HepG2 (cell line): ENCODE results near the gene DALRD3. TPM values are rescaled to one million over a fixed set of nuclear protein-coding genes. Genes with fewer than 3 reads are reported as not detected.

Experiments used
- ATAC-seq: fragments of 200-7000 bp; cut with Tn5 transposase; 3 replicates; pipeline ENCODE4 v1.9.1; 2020; ENCODE audit warnings: mild to moderate bottlenecking, moderate library complexity
- BruUV-seq: library from RNA; stranded (reverse); fragments of 400-500 nt; replicated peaks from 2 replicates; lab custom pipeline; 2021; lab: Mats Ljungman, UMichigan
- CTCF ChIA-PET: fragments of 300-600 bp; formaldehyde crosslinking; extraction: SDS; loops from one replicate; lab custom pipeline; 2021; ENCODE audit warnings: low total read pairs, inconsistent platforms, low intra/inter-chr PET ratio; lab: Yijun Ruan, JAX
- POLR2A ChIA-PET: fragments of 350-600 bp; sonication (Branson Sonifier 250); formaldehyde crosslinking; loops from one replicate; lab custom pipeline; 2020; ENCODE audit warnings: antibody characterized with exemption, inconsistent platforms; lab: Yijun Ruan, JAX
- DNase-seq: peaks from one replicate; pipeline ENCODE4 v3.0.0-alpha.2; 2015; ENCODE audit warnings: low spot score
- FAIRE-seq: peaks from 3 replicates; lab custom pipeline; 2011; peaks lifted over from hg19 to GRCh38; lab: Jason Lieb, UNC
- H2AFZ ChIP-seq: one replicate; pipeline ENCODE4 v1.6.1; 2011; ENCODE audit warnings: low read length, inconsistent platforms
- H3K27ac ChIP-seq: fragments of 300-600 bp; 3 replicates; pipeline ENCODE4 v1.8.0; 2011; ENCODE audit warnings: mixed run types, mild to moderate bottlenecking, mixed read lengths, low read length, inconsistent platforms; ENCODE audit not compliant: insufficient read depth; ENCODE audit errors: extremely low read length
- H3K27me3 ChIP-seq, 2 experiments: fragments of 200-600 bp in 1 of 2; 2 replicates in 1 of 2; 3 replicates in 1 of 2; pipeline versions ENCODE4 v1.6.0 to v1.8.0; 2011; ENCODE audit warnings: low read length in 2 of 2, mild to moderate bottlenecking in 2 of 2, moderate library complexity in 2 of 2, inconsistent platforms in 1 of 2; ENCODE audit not compliant: insufficient read depth in 2 of 2, control insufficient read depth in 1 of 2
- H3K36me3 ChIP-seq, 2 experiments: fragments of 200-600 bp in 1 of 2; replicated peaks in 1 of 2; 2 replicates in 1 of 2; 3 replicates in 1 of 2; pipeline versions ENCODE4 v1.5.1 to v1.8.0; 2011; ENCODE audit warnings: low read length in 2 of 2, inconsistent platforms in 1 of 2; ENCODE audit not compliant: insufficient read depth in 2 of 2, control insufficient read depth in 1 of 2
- H3K4me1 ChIP-seq: 2 replicates; pipeline ENCODE4 v1.5.1; 2012; ENCODE audit warnings: low read length, inconsistent platforms; ENCODE audit not compliant: insufficient read depth
- H3K4me2 ChIP-seq: 2 replicates; pipeline ENCODE4 v1.6.0; 2011; ENCODE audit warnings: low read depth, low read length, inconsistent platforms
- H3K4me3 ChIP-seq, 3 experiments: fragments of 200-600 bp in 1 of 3; sonication (generic), shearing (Covaris generic) in 1 of 3; replicated peaks in 1 of 3; 2 replicates each; pipeline ENCODE4 v1.5.1; 2011 to 2016; ENCODE audit warnings: low read length in 3 of 3, inconsistent platforms in 2 of 3, low read depth in 2 of 3, mild to moderate bottlenecking in 2 of 3, control low read depth in 1 of 3, mixed read lengths in 1 of 3; ENCODE audit not compliant: insufficient read depth in 1 of 3
- H3K79me2 ChIP-seq: one replicate; pipeline ENCODE4 v1.6.1; 2011; ENCODE audit warnings: low read length, inconsistent platforms; ENCODE audit not compliant: insufficient read depth
- H3K9ac ChIP-seq: 2 replicates; pipeline ENCODE4 v1.6.0; 2011; ENCODE audit warnings: mild to moderate bottlenecking, low read depth, low read length, inconsistent platforms; ENCODE audit not compliant: insufficient read depth
- H3K9me3 ChIP-seq: 2 replicates; pipeline ENCODE4 v1.5.1; 2012; ENCODE audit warnings: mild to moderate bottlenecking, low read length
- H4K20me1 ChIP-seq: 2 replicates; pipeline ENCODE4 v1.6.0; 2011; ENCODE audit warnings: inconsistent platforms, mild to moderate bottlenecking, low read length, moderate library complexity; ENCODE audit not compliant: insufficient read depth
- CHCHD3 ChIP-seq: sonication (generic); formaldehyde crosslinking; IDR thresholded peaks from 2 replicates; pipeline ENCODE4 v1.8.0; 2022; ENCODE audit warnings: mild to moderate bottlenecking, missing genetic modification reagents, moderate library complexity
- CSRNP1 ChIP-seq: sonication (generic); formaldehyde crosslinking; IDR thresholded peaks from 2 replicates; pipeline ENCODE4 v1.8.1; 2023; ENCODE audit warnings: mild to moderate bottlenecking, missing genetic modification reagents
- ELK4 ChIP-seq: sonication (generic); formaldehyde crosslinking; IDR thresholded peaks from 2 replicates; pipeline ENCODE4 v1.9.0; 2021; ENCODE audit warnings: missing genetic modification reagents, borderline replicate concordance
- MXI1 ChIP-seq: IDR thresholded peaks from 3 replicates; pipeline ENCODE4 v1.6.1; 2012; ENCODE audit warnings: low read depth, low read length, inconsistent platforms, borderline replicate concordance
- SALL1 ChIP-seq: sonication (generic); formaldehyde crosslinking; IDR thresholded peaks from 2 replicates; pipeline ENCODE4 v1.8.0; 2022; ENCODE audit warnings: mild to moderate bottlenecking, missing genetic modification reagents
- TOPORS ChIP-seq: sonication (generic); formaldehyde crosslinking; IDR thresholded peaks from 2 replicates; pipeline ENCODE4 v1.8.0; 2023; ENCODE audit warnings: mild to moderate bottlenecking, missing genetic modification reagents
- ZNF407 ChIP-seq: sonication (generic); formaldehyde crosslinking; IDR thresholded peaks from one replicate; pipeline ENCODE4 v1.5.1; 2020; ENCODE audit warnings: mild to moderate bottlenecking, missing genetic modification reagents; ENCODE audit errors: not compliant biosample characterization
- WGBS: methylation state at CpG from one replicate; pipeline ENCODE4 v1.1.6; 2017; ENCODE audit warnings: low lambda C conversion rate; 5-methylcytosine and 5-hydroxymethylcytosine counted together
- in situ Hi-C: cut with HindIII; loops from 2 replicates; pipeline ENCODE4 v1.10.0; 2017; ENCODE audit warnings: low pct_unique_long_range_greater_than_20kb; ENCODE audit not compliant: extremely low pct_ligation_motif_present
- intact Hi-C: fragments of 100-400 bp; cut with micrococcal nuclease; formaldehyde crosslinking; loops from one replicate; pipeline ENCODE4 v1.10.0; 2022; ENCODE audit not compliant: unreplicated experiment
- polyA plus RNA-seq, 8 experiments: library from polyadenylated mRNA; depleted of rRNA in 3 of 8; stranded (reverse) in 7 of 8; unstranded in 1 of 8; fragments of >200 nt; fragmentation: Illumina TruSeq in 4 of 8; extraction: Trizol in 4 of 8; gene quantifications; 2 replicates each; pipeline versions ENCODE4 v1.2.1 to v1.2.3, GENCODE V29; 2011 to 2016; ENCODE audit warnings: low read depth in 4 of 8, missing spikeins in 1 of 8, mixed read lengths in 1 of 8; ENCODE audit not compliant: insufficient read depth in 1 of 8
- total RNA-seq, 5 experiments: library from RNA; depleted of rRNA; stranded (reverse); fragments of >200 nt; fragmentation: Illumina TruSeq; extraction: Trizol; gene quantifications; 2 replicates each; pipeline ENCODE4 v1.2.3, GENCODE V29; 2016; ENCODE audit warnings: low read depth in 1 of 5

Gene DALRD3
- total and polyA plus RNA-seq, 2 of the 13 experiments (the other 11 are each of a cell fraction or from before 2014, with no cell fraction given) = 19.9 to 36.5 TPM

- ATAC-seq = peak; percentile 76
- 17% methylated on average over 2 of the region's 8 CpGs for WGBS
- intact Hi-C loops = no loop called here
- no peak for TF ChIP-seq CSRNP1 (CRISPR knock-in tag)
- TF ChIP-seq ELK4 (CRISPR knock-in tag) = no peak
- TF ChIP-seq MXI1 = no peak
- TF ChIP-seq CHCHD3 (CRISPR knock-in tag) = no peak
- TF ChIP-seq ZNF407 (CRISPR knock-in tag) = no peak
- TF ChIP-seq SALL1 (CRISPR knock-in tag) = 0 out of 2 replicates have a peak, but pooled peaks have one; percentile 7
- TF ChIP-seq TOPORS (CRISPR knock-in tag) = no peak
These were observed 21.2 kb downstream of the DALRD3 start for GRCh38 chr3:48997102-48997635.

More at GRCh38 chr3:48997102-48997635, 21.2 kb downstream of the DALRD3 start:
- POLR2A ChIA-PET = interaction anchor here (0.9 to 2.9 kb wide), 4 partner anchors 10 to 135 kb away, joined by 3 to 26 read pairs (median 6); partner anchors contain the start of genes IMPDH2, LAMB2, NDUFAF3 and WDR6
- in situ Hi-C loops = no loop called here
- CTCF ChIA-PET = interaction anchor here (1.0 kb wide), 1 partner anchor 17 kb away, joined by 3 read pairs; no protein-coding TSS in a partner anchor
- no peaks in the 10 kb centered on the region for H3K36me3 ChIP-seq
- peaks cover 53% of the 10 kb centered on the region for H3K4me1 ChIP-seq
- H3K4me2 ChIP-seq = peak overlapping the region; percentile 59
- no peaks in the 10 kb centered on the region for H3K9me3 ChIP-seq
- H3K27me3 ChIP-seq = no peaks in the 10 kb centered on the region
- no peak overlapping the region for H2AFZ ChIP-seq
- FAIRE-seq (no peak), DNase-seq (no peak)
- no peak overlapping the region; a peak in 1 of 6 replicates for H3K4me3 ChIP-seq
- BruUV-seq = no TSS peak
- H3K79me2 ChIP-seq = no peaks in the 10 kb centered on the region
- H3K9ac ChIP-seq = no peak overlapping the region
- H3K27ac ChIP-seq = no peak overlapping the region
- H4K20me1 ChIP-seq = no peaks in the 10 kb centered on the region
